Gastrocnemius medialis (tissue), 4 donors: ENCODE results near the gene CPLX4. TPM values are rescaled to one million over a fixed set of nuclear protein-coding genes. Genes with fewer than 3 reads are reported as not detected.

Experiments
- ATAC-seq, 2 donors: fragments of 150-250 bp; one replicate each; pipeline ENCODE4 v1.9.1; 2016
- DNase-seq, 2 donors: peaks; one replicate each; pipeline ENCODE4 v3.0.0-alpha.2; 2019
- H3K27ac ChIP-seq, 4 donors: fragments of 200-600 bp; sonication (generic); 1 replicate in 1 of 4; 2 replicates in 3 of 4; pipeline ENCODE4 v1.5.1; 2016 to 2018; ENCODE audit warnings: mild to moderate bottlenecking in 2 of 4, moderate library complexity in 1 of 4
- H3K27me3 ChIP-seq, 3 donors: fragments of 200-600 bp; sonication (generic) in 2 of 3; 1 replicate in 1 of 3; 2 replicates in 2 of 3; pipeline versions ENCODE4 v1.5.1 to v1.6.0; 2016 to 2019; ENCODE audit warnings: mild to moderate bottlenecking in 1 of 3, moderate library complexity in 1 of 3
- H3K36me3 ChIP-seq, 2 donors: fragments of 200-600 bp; sonication (generic) in 1 of 2; one replicate each; pipeline ENCODE4 v1.5.1; 2017 to 2018
- H3K4me1 ChIP-seq, 2 donors: fragments of 200-600 bp; sonication (generic) in 1 of 2; one replicate each; pipeline ENCODE4 v1.5.1; 2016 to 2017; ENCODE audit warnings: mild to moderate bottlenecking in 2 of 2
- H3K4me3 ChIP-seq, 4 donors: fragments of 200-600 bp; sonication (generic) in 3 of 4; 1 replicate in 1 of 4; 2 replicates in 3 of 4; pipeline ENCODE4 v1.5.1; 2016 to 2019; ENCODE audit warnings: mild to moderate bottlenecking in 2 of 4
- H3K9me3 ChIP-seq, 3 donors: fragments of 200-600 bp; sonication (generic) in 2 of 3; 1 replicate in 1 of 3; 2 replicates in 2 of 3; pipeline ENCODE4 v1.5.1; 2016 to 2019
- POLR2A ChIP-seq, 2 donors: fragments of 450-650 bp; IDR thresholded peaks; one replicate each; pipeline ENCODE4 v1.6.1; 2017; ENCODE audit warnings: antibody characterized with exemption in 2 of 2, mild to moderate bottlenecking in 2 of 2, moderate library complexity in 2 of 2
- in situ Hi-C, 4 donors: fragments of 200-750 bp; cut with MboI; loops; one replicate each; pipeline versions ENCODE4 v1.15.0 to v1.8.0; 2017; ENCODE audit warnings: low sequenced_read_pairs in 4 of 4
- intact Hi-C: fragments of 100-400 bp; cut with DNase I; formaldehyde crosslinking; loops from one replicate; pipeline ENCODE4 v1.15.1; 2023; ENCODE audit warnings: low total_unique reads
- total RNA-seq, 4 donors: library from RNA; depleted of rRNA; stranded (reverse); fragments of >200 nt; gene quantifications; one replicate each; pipeline versions ENCODE4 v1.1.0 to v1.2.3, GENCODE V29; 2016
- TF ChIP-seq, protein P1 (sequence below), 5 experiments: fragments of 450-650 bp in 3 of 5; fragments of 200-600 bp in 2 of 5; sonication (generic) in 2 of 5; IDR thresholded peaks in 4 of 5; conservative IDR thresholded peaks in 1 of 5; 1 replicate in 4 of 5; 2 replicates in 1 of 5; pipeline ENCODE4 v1.5.1; 2016 to 2019; ENCODE audit warnings: antibody characterized with exemption in 5 of 5, mild to moderate bottlenecking in 3 of 5, moderate library complexity in 3 of 5

The CPLX4 gene
- total RNA-seq, 4 donors from 2014 or later, result not detected

DNA sequence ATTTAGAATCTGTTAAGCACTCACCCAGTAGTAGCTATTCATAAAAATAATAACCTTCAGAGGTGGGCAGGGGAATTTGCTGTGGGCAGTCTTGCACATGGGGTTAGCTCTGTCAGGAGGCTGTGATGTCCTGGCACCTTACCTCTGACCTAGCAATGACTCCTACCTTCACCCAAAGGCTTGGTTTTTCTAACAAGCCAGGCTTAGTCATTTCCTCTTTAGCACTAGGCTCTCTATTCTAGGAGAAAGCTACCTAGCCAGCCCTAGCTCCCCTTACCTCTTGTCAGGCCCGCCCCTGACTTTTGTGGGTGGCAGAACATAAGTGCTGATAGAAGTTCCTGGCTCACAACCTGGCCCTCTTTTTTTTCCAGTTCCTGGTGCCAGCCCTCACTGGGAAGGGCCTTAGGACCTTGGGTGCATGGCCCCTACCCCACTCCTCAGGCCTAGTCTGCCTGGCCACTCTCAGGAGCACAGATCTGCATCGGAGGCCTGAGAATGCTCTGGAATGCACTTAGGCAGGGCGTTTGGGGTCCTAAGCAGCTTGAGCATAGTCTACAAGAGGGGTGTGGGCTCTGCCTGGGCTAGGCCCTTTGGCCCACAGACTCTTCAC is 17.7 kb downstream of the CPLX4 start:
- H3K36me3 ChIP-seq, result no peaks in the 10 kb centered on the region
- no peaks in the 10 kb centered on the region for H3K4me1 ChIP-seq
- no peak overlapping the region for H3K4me3 ChIP-seq
- TF ChIP-seq, protein P1, sequence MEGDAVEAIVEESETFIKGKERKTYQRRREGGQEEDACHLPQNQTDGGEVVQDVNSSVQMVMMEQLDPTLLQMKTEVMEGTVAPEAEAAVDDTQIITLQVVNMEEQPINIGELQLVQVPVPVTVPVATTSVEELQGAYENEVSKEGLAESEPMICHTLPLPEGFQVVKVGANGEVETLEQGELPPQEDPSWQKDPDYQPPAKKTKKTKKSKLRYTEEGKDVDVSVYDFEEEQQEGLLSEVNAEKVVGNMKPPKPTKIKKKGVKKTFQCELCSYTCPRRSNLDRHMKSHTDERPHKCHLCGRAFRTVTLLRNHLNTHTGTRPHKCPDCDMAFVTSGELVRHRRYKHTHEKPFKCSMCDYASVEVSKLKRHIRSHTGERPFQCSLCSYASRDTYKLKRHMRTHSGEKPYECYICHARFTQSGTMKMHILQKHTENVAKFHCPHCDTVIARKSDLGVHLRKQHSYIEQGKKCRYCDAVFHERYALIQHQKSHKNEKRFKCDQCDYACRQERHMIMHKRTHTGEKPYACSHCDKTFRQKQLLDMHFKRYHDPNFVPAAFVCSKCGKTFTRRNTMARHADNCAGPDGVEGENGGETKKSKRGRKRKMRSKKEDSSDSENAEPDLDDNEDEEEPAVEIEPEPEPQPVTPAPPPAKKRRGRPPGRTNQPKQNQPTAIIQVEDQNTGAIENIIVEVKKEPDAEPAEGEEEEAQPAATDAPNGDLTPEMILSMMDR (IDR thresholded peaks at IDR 0.05 in 4 of 5, conservative IDR thresholded peaks at IDR 0.05 in 1 of 5), result no peak
- no peak for TF ChIP-seq POLR2A (IDR thresholded peaks at IDR 0.05)
- no peaks in the 10 kb centered on the region for H3K9me3 ChIP-seq
- DNase-seq (no peak), ATAC-seq (no peak)
- H3K27ac ChIP-seq, result no peak overlapping the region
- in situ Hi-C loops, result loop anchor here in 2 of 4 donors (10.0 to 25.0 kb wide), 2 partner anchors 112 to 114 kb away; no protein-coding TSS in a partner anchor
- peaks cover 0 to 3% (median 0%) of the 10 kb centered on the region in 3 donors for H3K27me3 ChIP-seq
- intact Hi-C loops, result no loop called here

DNA sequence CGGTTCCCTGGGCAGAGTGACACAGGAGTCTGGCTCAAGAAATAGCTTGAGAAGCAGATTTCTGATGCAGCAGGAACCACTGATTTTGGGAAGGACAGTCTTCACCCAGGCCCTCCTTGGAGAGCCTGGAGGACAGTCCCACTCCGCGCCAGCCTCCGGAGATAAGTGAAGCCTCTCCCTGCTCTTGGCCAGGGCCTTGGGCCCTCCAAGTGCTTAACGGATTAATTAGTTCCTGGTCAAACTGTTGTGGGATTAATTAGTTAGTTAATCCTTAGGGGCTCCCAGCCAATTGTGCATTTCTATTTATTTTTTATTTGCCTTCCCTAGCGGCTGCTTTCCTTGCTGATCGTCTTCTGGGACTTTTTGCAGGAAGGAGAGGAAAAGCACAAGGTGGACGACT is 19.6 kb downstream of the CPLX4 start:
- Histone ChIP-seq H3K9me3 (no peaks in the 10 kb centered on the region), H3K27me3 (peaks cover 0 to 4% (median 0%) of the 10 kb centered on the region in 3 donors), H3K27ac (no peak overlapping the region), H3K4me1 (no peaks in the 10 kb centered on the region), H3K4me3 (no peak overlapping the region), H3K36me3 (no peaks in the 10 kb centered on the region)
- no peak for ATAC-seq
- no peak for TF ChIP-seq POLR2A (IDR thresholded peaks at IDR 0.05)
- TF ChIP-seq, protein P1 (IDR thresholded peaks at IDR 0.05 in 4 of 5, conservative IDR thresholded peaks at IDR 0.05 in 1 of 5), result no peak
- intact Hi-C loops (no loop called here), in situ Hi-C loops (no loop called here)
- no peak for DNase-seq

DNA sequence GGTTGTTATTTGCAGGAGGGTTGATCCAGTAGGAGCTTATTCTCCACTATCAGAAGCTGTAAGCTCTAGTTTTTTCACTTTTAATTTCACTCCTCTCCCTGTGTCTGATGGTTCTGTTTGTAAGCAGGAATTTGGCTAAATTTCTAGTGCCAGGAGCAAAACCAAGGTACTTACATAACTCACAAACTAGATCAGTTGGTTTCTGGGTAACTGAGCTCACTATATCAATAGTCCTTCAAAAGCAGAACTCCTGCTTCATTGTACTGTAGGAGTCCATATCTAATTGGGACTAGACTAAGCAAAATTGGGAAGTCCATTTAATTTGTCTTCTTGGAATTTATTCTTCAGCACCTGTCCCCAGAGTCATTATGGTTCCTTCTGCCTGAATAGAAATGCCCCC is 25.1 kb downstream of the CPLX4 start:
- Histone ChIP-seq H3K4me3 (no peak overlapping the region), H3K27ac (no peak overlapping the region), H3K9me3 (no peaks in the 10 kb centered on the region), H3K36me3 (no peaks in the 10 kb centered on the region), H3K4me1 (no peaks in the 10 kb centered on the region), H3K27me3 (peaks cover 0 to 4% (median 0%) of the 10 kb centered on the region in 3 donors)
- DNase-seq, result no peak
- in situ Hi-C loops, result no loop called here
- no peak for ATAC-seq
- no peak for TF ChIP-seq POLR2A (IDR thresholded peaks at IDR 0.05)
- TF ChIP-seq, protein P1 (IDR thresholded peaks at IDR 0.05 in 4 of 5, conservative IDR thresholded peaks at IDR 0.05 in 1 of 5), result no peak
- intact Hi-C loops, result no loop called here

GRCh38 chr18:59286341-59286740 is 32.1 kb downstream of the CPLX4 start:
- H3K27me3 ChIP-seq, result peaks cover 11 to 21% (median 20%) of the 10 kb centered on the region in 3 donors
- intact Hi-C loops, result no loop called here

More at GRCh38 chr18:59286341-59286740, 32.1 kb downstream of the CPLX4 start:
- H3K27ac ChIP-seq, result no peak overlapping the region
- ATAC-seq (no peak), DNase-seq (no peak)
- no peaks in the 10 kb centered on the region for H3K36me3 ChIP-seq
- no peak overlapping the region for H3K4me3 ChIP-seq
- no peaks in the 10 kb centered on the region for H3K9me3 ChIP-seq
- in situ Hi-C loops, result no loop called here
- no peaks in the 10 kb centered on the region for H3K4me1 ChIP-seq
- TF ChIP-seq POLR2A (IDR thresholded peaks at IDR 0.05), result no peak
- TF ChIP-seq, protein P1 (IDR thresholded peaks at IDR 0.05 in 4 of 5, conservative IDR thresholded peaks at IDR 0.05 in 1 of 5), result no peak
